Omental fat pad (tissue), 4 donors: ENCODE results near the gene IGF2. TPM values are rescaled to one million over a fixed set of nuclear protein-coding genes. Genes with fewer than 3 reads are reported as not detected.

Experiments
- ATAC-seq: fragments of 150-250 bp; one replicate; pipeline ENCODE4 v1.9.1; 2016; ENCODE audit warnings: mild to moderate bottlenecking, moderate library complexity; ENCODE audit not compliant: low FRiP score
- DNase-seq: peaks from one replicate; pipeline ENCODE4 v3.0.0-alpha.2; 2019; ENCODE audit warnings: low spot score
- CTCF ChIP-seq, 3 donors: fragments of 450-650 bp; IDR thresholded peaks; one replicate each; pipeline ENCODE4 v1.5.1; 2016 to 2017; ENCODE audit warnings: antibody characterized with exemption in 3 of 3, mild to moderate bottlenecking in 3 of 3, moderate library complexity in 2 of 3
- total RNA-seq, 4 donors: library from RNA; depleted of rRNA; stranded (reverse); fragments of >200 nt; gene quantifications; one replicate each; pipeline ENCODE4 v1.1.0, GENCODE V29; 2016

The IGF2 gene
- total RNA-seq, 4 donors from 2014 or later = 44.6 to 69.4 (median 52.3) TPM

GRCh38 chr11:2140411-2141400 is 1.5 kb upstream of the IGF2 start:
- ATAC-seq (no peak), DNase-seq (no peak)
- no peak for TF ChIP-seq CTCF (IDR thresholded peaks at IDR 0.05)

- no peak for DNase-seq
- ATAC-seq = no peak
- TF ChIP-seq CTCF (IDR thresholded peaks at IDR 0.05) = no peak
Observed at GRCh38 chr11:2139621-2140337, 590 bp upstream of the IGF2 start.

GRCh38 chr11:2138431-2139122 is 612 bp downstream of the IGF2 start:
- TF ChIP-seq CTCF (IDR thresholded peaks at IDR 0.05) = no peak
- DNase-seq (no peak), ATAC-seq (no peak)

- ATAC-seq (no peak), DNase-seq (no peak)
- TF ChIP-seq CTCF (IDR thresholded peaks at IDR 0.05) = no peak
Observed at GRCh38 chr11:2138068-2138430, 1.1 kb downstream of the IGF2 start.

- TF ChIP-seq CTCF (IDR thresholded peaks at IDR 0.05) = no peak
- no peak for DNase-seq
- no peak for ATAC-seq
Observed at GRCh38 chr11:2137202-2138067, 1.8 kb downstream of the IGF2 start.

- DNase-seq (no peak), ATAC-seq (no peak)
- no peak for TF ChIP-seq CTCF (IDR thresholded peaks at IDR 0.05)
Observed at GRCh38 chr11:2136952-2137201, 2.3 kb downstream of the IGF2 start.
